ENCODE measurements around the gene GLDN.

Gene GLDN

DNA sequence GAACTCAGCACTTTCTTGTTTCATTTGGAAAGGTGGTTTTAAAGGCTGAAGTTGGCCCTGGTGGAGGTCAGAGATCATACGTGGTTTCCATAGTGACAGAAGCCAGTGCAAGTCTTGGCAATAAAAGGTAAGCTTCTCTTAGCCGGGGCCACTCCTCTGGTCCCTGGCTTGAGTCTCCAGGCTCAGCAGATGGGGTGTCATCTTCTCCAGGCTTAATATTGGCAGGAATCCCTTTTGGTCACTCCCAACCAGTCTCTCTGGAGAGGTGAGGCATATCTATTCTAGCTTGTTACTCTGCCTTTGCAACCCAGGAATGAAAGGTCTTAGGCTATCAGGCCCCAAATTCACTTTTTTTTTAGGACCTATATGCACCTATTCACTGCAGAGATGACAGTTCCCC lies 7.9 kb upstream of the GLDN start:
- TF ChIP-seq, protein P1, sequence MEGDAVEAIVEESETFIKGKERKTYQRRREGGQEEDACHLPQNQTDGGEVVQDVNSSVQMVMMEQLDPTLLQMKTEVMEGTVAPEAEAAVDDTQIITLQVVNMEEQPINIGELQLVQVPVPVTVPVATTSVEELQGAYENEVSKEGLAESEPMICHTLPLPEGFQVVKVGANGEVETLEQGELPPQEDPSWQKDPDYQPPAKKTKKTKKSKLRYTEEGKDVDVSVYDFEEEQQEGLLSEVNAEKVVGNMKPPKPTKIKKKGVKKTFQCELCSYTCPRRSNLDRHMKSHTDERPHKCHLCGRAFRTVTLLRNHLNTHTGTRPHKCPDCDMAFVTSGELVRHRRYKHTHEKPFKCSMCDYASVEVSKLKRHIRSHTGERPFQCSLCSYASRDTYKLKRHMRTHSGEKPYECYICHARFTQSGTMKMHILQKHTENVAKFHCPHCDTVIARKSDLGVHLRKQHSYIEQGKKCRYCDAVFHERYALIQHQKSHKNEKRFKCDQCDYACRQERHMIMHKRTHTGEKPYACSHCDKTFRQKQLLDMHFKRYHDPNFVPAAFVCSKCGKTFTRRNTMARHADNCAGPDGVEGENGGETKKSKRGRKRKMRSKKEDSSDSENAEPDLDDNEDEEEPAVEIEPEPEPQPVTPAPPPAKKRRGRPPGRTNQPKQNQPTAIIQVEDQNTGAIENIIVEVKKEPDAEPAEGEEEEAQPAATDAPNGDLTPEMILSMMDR (IDR thresholded peaks at IDR 0.05): no peak
- TF ChIP-seq ZFX (IDR thresholded peaks at IDR 0.05; ENCODE audit: borderline replicate concordance): no peak
- H3K27ac ChIP-seq: no peak overlapping the region

DNA sequence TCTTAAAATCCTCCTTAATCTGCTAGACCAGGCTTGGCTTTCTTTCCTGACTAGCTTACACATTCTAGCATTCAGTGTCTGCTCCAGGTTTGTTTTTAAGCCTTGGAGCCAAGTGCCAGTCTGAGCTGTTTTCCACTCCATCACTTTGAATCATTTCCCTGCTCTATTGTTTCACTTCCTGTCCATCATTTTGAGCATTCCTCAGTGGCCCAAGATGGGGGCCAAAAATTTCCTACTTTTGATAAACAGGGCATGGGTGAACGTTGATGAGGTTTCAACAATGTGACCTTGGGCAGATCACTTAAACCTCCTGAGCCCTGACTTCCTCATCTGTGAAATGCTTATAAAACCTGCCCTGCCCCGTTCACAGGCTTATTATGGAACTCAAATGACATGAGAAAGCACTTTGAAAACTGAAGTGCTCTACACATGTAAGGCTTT lies 7.4 kb upstream of the GLDN start:
- TF ChIP-seq, protein P1 (IDR thresholded peaks at IDR 0.05): no peak
- no peak for TF ChIP-seq ZFX (IDR thresholded peaks at IDR 0.05; ENCODE audit: borderline replicate concordance)
- no peak overlapping the region for H3K27ac ChIP-seq

DNA sequence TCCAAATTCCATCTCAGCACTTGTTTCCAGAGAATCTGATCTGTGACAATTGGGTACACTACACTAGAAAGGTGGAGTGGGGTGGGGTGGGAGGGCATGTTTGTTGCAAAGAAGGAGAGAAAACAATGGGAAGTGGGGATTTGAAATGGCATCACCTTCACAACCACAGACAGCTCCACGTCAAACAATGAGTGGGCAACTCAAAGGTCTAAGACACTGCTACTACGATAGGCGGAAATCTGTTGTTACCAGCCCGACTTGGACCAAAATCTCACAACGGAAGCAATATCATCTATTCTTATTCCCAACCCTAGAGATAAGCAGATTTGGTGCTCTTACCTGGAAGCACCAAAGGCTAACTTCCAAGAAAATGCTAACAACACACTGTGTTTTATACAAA lies 6.4 kb upstream of the GLDN start:
- no peak for TF ChIP-seq ZFX (IDR thresholded peaks at IDR 0.05; ENCODE audit: borderline replicate concordance)
- TF ChIP-seq, protein P1 (IDR thresholded peaks at IDR 0.05): no peak
- H3K27ac ChIP-seq: no peak overlapping the region

DNA sequence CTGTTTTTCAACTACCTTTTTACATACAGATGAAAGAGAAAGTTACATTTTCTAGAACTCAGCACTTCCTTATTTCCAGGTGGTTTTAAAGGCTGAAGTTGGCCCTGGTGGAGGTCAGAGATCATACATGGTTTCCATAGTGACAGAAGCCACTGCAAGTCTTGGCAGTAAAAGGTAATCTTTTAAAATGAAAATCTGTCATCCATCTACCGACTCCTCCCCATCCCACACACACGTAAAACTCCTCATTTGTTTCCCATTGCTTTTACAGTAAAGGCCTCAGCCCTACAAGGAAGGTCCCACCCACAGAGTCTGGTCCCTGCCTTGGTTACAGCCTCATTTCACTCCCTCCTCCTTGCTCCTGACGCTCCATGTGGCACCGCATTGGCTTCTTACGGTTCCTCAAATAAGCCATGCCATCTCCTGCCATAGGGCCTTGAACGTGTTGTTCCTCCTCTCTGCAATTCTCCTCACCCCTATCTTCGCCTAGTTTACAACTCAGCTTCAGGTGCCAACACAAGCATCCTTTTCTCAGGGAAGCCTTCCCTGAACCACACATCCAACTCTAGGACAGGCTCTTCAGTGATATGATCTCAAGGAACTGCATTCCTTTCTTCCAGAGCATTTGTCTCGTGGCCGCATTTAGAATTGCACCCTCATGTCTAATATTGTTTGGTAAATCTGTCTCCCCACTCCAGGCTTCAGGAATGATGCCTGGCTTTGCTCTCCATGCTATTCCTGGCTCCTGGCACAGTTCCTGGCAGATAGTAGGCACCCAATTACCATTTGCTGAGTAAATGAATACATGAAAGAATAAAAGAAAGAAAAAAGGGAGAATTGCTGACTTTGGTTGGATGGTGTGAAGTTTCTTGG lies 5.7 kb upstream of the GLDN start:
- TF ChIP-seq, protein P1 (IDR thresholded peaks at IDR 0.05): no peak
- TF ChIP-seq ZFX (IDR thresholded peaks at IDR 0.05; ENCODE audit: borderline replicate concordance): no peak
- H3K27ac ChIP-seq: no peak overlapping the region

DNA sequence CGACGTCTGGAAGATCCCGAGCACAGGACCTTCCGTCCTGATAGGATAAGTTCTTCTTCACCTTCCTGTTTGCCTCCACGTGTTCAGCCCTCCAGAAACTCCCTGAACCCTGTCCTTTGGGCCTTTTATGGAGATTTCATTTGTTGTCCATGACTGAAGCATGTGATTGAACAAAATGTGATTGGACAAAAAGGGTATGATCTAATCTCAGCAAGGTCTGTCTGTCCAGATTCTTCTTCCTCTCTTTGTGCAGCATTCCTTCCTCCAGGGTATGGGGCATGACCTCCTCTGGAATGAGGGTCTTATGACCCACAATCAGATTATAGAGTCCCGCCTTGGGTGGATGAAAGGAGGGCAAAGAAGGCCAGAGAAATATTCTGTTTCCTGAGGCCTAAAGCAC lies 3.0 kb upstream of the GLDN start, which contains the start of gene CYP19A1:
Gene CYP19A1 (minus strand): TSS at position 101 of the 400 bp plus-strand sequence. CDS start 95,684 bp downstream, outside the sequence.
- no peak within 1 kb of the TSS for H3K27ac ChIP-seq
- TF ChIP-seq, protein P1 (IDR thresholded peaks at IDR 0.05): no peak
- TF ChIP-seq ZFX (IDR thresholded peaks at IDR 0.05; ENCODE audit: borderline replicate concordance): no peak

DNA sequence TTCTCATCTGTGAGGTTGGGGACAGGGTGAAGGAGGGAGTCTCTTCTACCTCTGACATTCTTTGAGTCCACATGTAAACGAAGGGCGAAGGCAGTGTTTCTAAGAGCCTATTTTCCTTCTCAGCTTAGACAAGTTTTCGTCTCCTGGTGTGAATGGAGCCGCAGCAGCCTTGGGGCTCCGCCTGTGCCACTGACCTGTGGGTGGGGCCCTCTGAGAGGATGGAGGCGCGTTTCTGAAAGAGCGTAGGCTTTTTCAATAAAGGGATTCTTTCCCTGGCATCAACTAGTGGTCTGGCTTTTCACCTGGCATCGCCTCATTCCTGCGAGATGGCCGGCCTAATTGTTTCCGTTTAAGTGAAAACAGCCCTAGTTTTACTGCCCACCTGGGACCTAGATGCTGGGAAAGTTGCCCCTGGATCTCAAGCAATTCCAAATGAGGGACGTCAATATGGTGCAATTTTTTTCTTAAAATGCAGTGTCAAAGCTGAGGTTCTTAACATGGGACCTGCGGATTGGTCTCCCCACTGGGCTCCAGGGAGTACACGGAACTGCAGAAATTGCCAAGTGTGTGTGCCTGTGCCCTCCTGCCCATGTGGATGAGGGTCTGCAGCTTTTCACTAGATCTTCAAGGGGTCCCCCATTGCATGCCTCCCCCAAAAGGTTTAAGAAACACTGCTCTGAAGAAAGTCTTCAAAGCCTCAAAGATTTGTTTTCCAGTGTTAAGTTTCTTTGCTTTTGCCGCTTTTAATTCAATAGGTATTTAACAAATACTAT lies 958 bp downstream of the GLDN start:
- H3K27ac ChIP-seq: no peak overlapping the region
- TF ChIP-seq, protein P1 (IDR thresholded peaks at IDR 0.05): no peak
- no peak for TF ChIP-seq ZFX (IDR thresholded peaks at IDR 0.05; ENCODE audit: borderline replicate concordance)

Measured in 22Rv1 (cell line).